GM18505 (cell line): ENCODE measurements around the gene PSD4.

Source experiments
- ATAC-seq: cut with Tn5 transposase; IDR thresholded peaks from one replicate; pipeline ENCODE4 v1.9.1; 2021; ENCODE audit not compliant: unreplicated experiment
- POLR2A ChIP-seq: IDR thresholded peaks from 4 replicates; pipeline ENCODE4 v1.6.1; 2011; ENCODE audit warnings: borderline replicate concordance; ENCODE audit not compliant: insufficient read depth, insufficient read length; ENCODE audit errors: extremely low read depth

Gene PSD4

GRCh38 chr2:113236367-113237159, 62.8 kb downstream of the PSD4 start:
- TF ChIP-seq POLR2A = no peak
- ATAC-seq = no peak

- ATAC-seq = no peak
- no peak for TF ChIP-seq POLR2A
Observed at GRCh38 chr2:113237604-113238160, 63.9 kb downstream of the PSD4 start.

GRCh38 chr2:113238871-113239839, 65.4 kb downstream of the PSD4 start:
- TF ChIP-seq POLR2A = no peak
- ATAC-seq = no peak

- ATAC-seq = no peak
- no peak for TF ChIP-seq POLR2A
Observed at GRCh38 chr2:113240150-113240914, 66.6 kb downstream of the PSD4 start.

- no peak for TF ChIP-seq POLR2A
- ATAC-seq = no peak
Observed at GRCh38 chr2:113240915-113241911, 67.4 kb downstream of the PSD4 start.

GRCh38 chr2:113242327-113242726, 68.6 kb downstream of the PSD4 start:
- ATAC-seq = no peak
- TF ChIP-seq POLR2A = no peak

GRCh38 chr2:113245276-113245711, 71.5 kb downstream of the PSD4 start:
- TF ChIP-seq POLR2A = no peak
- ATAC-seq = no peak

GRCh38 chr2:113246606-113247005, 72.8 kb downstream of the PSD4 start:
- no peak for TF ChIP-seq POLR2A

GRCh38 chr2:113248997-113249770, 75.4 kb downstream of the PSD4 start:
- no peak for ATAC-seq
- no peak for TF ChIP-seq POLR2A

More at GRCh38 chr2:113246606-113247005, 72.8 kb downstream of the PSD4 start:
- no peak for ATAC-seq

- ATAC-seq = no peak
- TF ChIP-seq POLR2A = no peak
Observed at GRCh38 chr2:113251118-113251517, 77.3 kb downstream of the PSD4 start.

GRCh38 chr2:113252047-113252590, 78.3 kb downstream of the PSD4 start:
- no peak for ATAC-seq
- no peak for TF ChIP-seq POLR2A
